22Rv1 (cell line): Measurements from ENCODE around the gene ATG9B.

Source experiments
- CTCF ChIP-seq: fragments of 450-650 bp; IDR thresholded peaks from 2 replicates; pipeline ENCODE4 v1.5.1; 2017; ENCODE audit warnings: mild to moderate bottlenecking
- ZFX ChIP-seq: fragments of 450-650 bp; IDR thresholded peaks from 2 replicates; pipeline ENCODE4 v1.6.1; 2017; ENCODE audit warnings: antibody characterized with exemption, borderline replicate concordance

- no peak for TF ChIP-seq CTCF
- no peak for TF ChIP-seq ZFX
These were observed 48.6 kb downstream of the ATG9B start for GRCh38 chr7:150975536-150976319.
